ENCODE data around the gene SLC22A2.
"Not testable (repeated sequence)": the region's sequence is repeated elsewhere in the genome, so short reads cannot be mapped to it uniquely, and the experiment has no call there.

Gene SLC22A2

GRCh38 chr6:160247457-160247883, 11.2 kb downstream of the SLC22A2 start:
- no peaks in the 10 kb centered on the region for H3K9me3 Mint-ChIP-seq (ENCODE audit: low read depth)
- no peaks in the 10 kb centered on the region for H3K4me1 Mint-ChIP-seq (ENCODE audit: low read depth)
- H3K27ac Mint-ChIP-seq: no peak overlapping the region
- H3K27me3 Mint-ChIP-seq: peaks cover 8% of the 10 kb centered on the region
- no peak overlapping the region for H3K4me3 Mint-ChIP-seq
- H3K36me3 Mint-ChIP-seq: no peaks in the 10 kb centered on the region

- Mint-ChIP-seq H3K4me3 (no peak overlapping the region), H3K27me3 (peaks cover 12% of the 10 kb centered on the region), H3K4me1 (ENCODE audit: low read depth) (no peaks in the 10 kb centered on the region), H3K9me3 (ENCODE audit: low read depth) (peaks cover 9% of the 10 kb centered on the region), H3K27ac (no peak overlapping the region), H3K36me3 (peaks cover 2% of the 10 kb centered on the region)
Measured at GRCh38 chr6:160240691-160241084, 17.9 kb downstream of the SLC22A2 start.

- Mint-ChIP-seq H3K4me3 (no peak overlapping the region), H3K36me3 (peaks cover 2% of the 10 kb centered on the region), H3K9me3 (ENCODE audit: low read depth) (peaks cover 10% of the 10 kb centered on the region), H3K27ac (no peak overlapping the region), H3K4me1 (ENCODE audit: low read depth) (no peaks in the 10 kb centered on the region), H3K27me3 (peaks cover 12% of the 10 kb centered on the region)
Measured at GRCh38 chr6:160239929-160240690, 18.5 kb downstream of the SLC22A2 start.

- Mint-ChIP-seq H3K4me1 (ENCODE audit: low read depth) (no peaks in the 10 kb centered on the region), H3K27ac (no peak overlapping the region), H3K4me3 (no peak overlapping the region), H3K27me3 (peaks cover 12% of the 10 kb centered on the region), H3K9me3 (ENCODE audit: low read depth) (peaks cover 13% of the 10 kb centered on the region), H3K36me3 (peaks cover 2% of the 10 kb centered on the region)
Measured at GRCh38 chr6:160238761-160239751, 19.6 kb downstream of the SLC22A2 start.

GRCh38 chr6:160238278-160238711, 20.3 kb downstream of the SLC22A2 start:
- Mint-ChIP-seq H3K4me3 (no peak overlapping the region), H3K27ac (no peak overlapping the region), H3K27me3 (peaks cover 12% of the 10 kb centered on the region), H3K36me3 (peaks cover 2% of the 10 kb centered on the region), H3K4me1 (ENCODE audit: low read depth) (no peaks in the 10 kb centered on the region), H3K9me3 (ENCODE audit: low read depth) (peaks cover 13% of the 10 kb centered on the region)

- Mint-ChIP-seq H3K9me3 (ENCODE audit: low read depth) (peaks cover 13% of the 10 kb centered on the region), H3K27me3 (peaks cover 12% of the 10 kb centered on the region)
- not testable (repeated sequence) for H3K4me1 Mint-ChIP-seq (ENCODE audit: low read depth); H3K36me3 Mint-ChIP-seq; H3K4me3 Mint-ChIP-seq; H3K27ac Mint-ChIP-seq
Measured at GRCh38 chr6:160237597-160238275, 20.9 kb downstream of the SLC22A2 start.

GRCh38 chr6:160236235-160236872, 22.3 kb downstream of the SLC22A2 start:
- peaks cover 13% of the 10 kb centered on the region for H3K9me3 Mint-ChIP-seq (ENCODE audit: low read depth)
- H3K27me3 Mint-ChIP-seq; H3K36me3 Mint-ChIP-seq; H3K4me1 Mint-ChIP-seq (ENCODE audit: low read depth); H3K27ac Mint-ChIP-seq; H3K4me3 Mint-ChIP-seq: not testable (repeated sequence)

- H3K9me3 Mint-ChIP-seq (ENCODE audit: low read depth): peaks cover 13% of the 10 kb centered on the region
- H3K27ac Mint-ChIP-seq; H3K27me3 Mint-ChIP-seq; H3K36me3 Mint-ChIP-seq; H3K4me3 Mint-ChIP-seq; H3K4me1 Mint-ChIP-seq (ENCODE audit: low read depth): not testable (repeated sequence)
Measured at GRCh38 chr6:160233950-160234640, 24.5 kb downstream of the SLC22A2 start.

GRCh38 chr6:160227769-160228161, 30.9 kb downstream of the SLC22A2 start:
- peaks cover 1% of the 10 kb centered on the region for H3K4me1 Mint-ChIP-seq (ENCODE audit: low read depth)
- no peaks in the 10 kb centered on the region for H3K9me3 Mint-ChIP-seq (ENCODE audit: low read depth)
- H3K27me3 Mint-ChIP-seq: peaks cover 3% of the 10 kb centered on the region
- H3K36me3 Mint-ChIP-seq: no peaks in the 10 kb centered on the region
- no peak overlapping the region for H3K27ac Mint-ChIP-seq
- H3K4me3 Mint-ChIP-seq: no peak overlapping the region

GRCh38 chr6:160227038-160227768, 31.4 kb downstream of the SLC22A2 start:
- Mint-ChIP-seq H3K9me3 (ENCODE audit: low read depth) (no peaks in the 10 kb centered on the region), H3K27ac (no peak overlapping the region)

GRCh38 chr6:160226118-160226591, 32.5 kb downstream of the SLC22A2 start:
- Mint-ChIP-seq H3K4me1 (ENCODE audit: low read depth) (peaks cover 1% of the 10 kb centered on the region), H3K27me3 (peaks cover 3% of the 10 kb centered on the region), H3K27ac (no peak overlapping the region), H3K9me3 (ENCODE audit: low read depth) (no peaks in the 10 kb centered on the region), H3K4me3 (no peak overlapping the region), H3K36me3 (no peaks in the 10 kb centered on the region)

More at GRCh38 chr6:160227038-160227768, 31.4 kb downstream of the SLC22A2 start:
- Mint-ChIP-seq H3K27me3 (peaks cover 3% of the 10 kb centered on the region), H3K4me1 (ENCODE audit: low read depth) (peaks cover 1% of the 10 kb centered on the region), H3K4me3 (no peak overlapping the region), H3K36me3 (no peaks in the 10 kb centered on the region)

GRCh38 chr6:160224639-160225237, 33.9 kb downstream of the SLC22A2 start:
- Mint-ChIP-seq H3K27ac (no peak overlapping the region), H3K4me1 (ENCODE audit: low read depth) (peaks cover 1% of the 10 kb centered on the region), H3K27me3 (peaks cover 3% of the 10 kb centered on the region), H3K9me3 (ENCODE audit: low read depth) (no peaks in the 10 kb centered on the region), H3K4me3 (no peak overlapping the region), H3K36me3 (no peaks in the 10 kb centered on the region)

GRCh38 chr6:160222491-160222890, 36.1 kb downstream of the SLC22A2 start:
- Mint-ChIP-seq H3K9me3 (ENCODE audit: low read depth) (no peaks in the 10 kb centered on the region), H3K27ac (no peak overlapping the region), H3K4me1 (ENCODE audit: low read depth) (peaks cover 1% of the 10 kb centered on the region)

More at GRCh38 chr6:160222491-160222890, 36.1 kb downstream of the SLC22A2 start:
- H3K27me3 Mint-ChIP-seq: peaks cover 10% of the 10 kb centered on the region
- H3K36me3 Mint-ChIP-seq: no peaks in the 10 kb centered on the region
- no peak overlapping the region for H3K4me3 Mint-ChIP-seq

Data from activated naive CD8-positive, alpha-beta T cell (primary cell).